ENCODE results near the gene NTNG2.

The NTNG2 gene

GRCh38 chr9:132157347-132158116 is 4.3 kb upstream of the NTNG2 start:
- H3K27ac Mint-ChIP-seq: no peak overlapping the region
- peaks cover 41% of the 10 kb centered on the region for H3K27me3 Mint-ChIP-seq
- H3K4me1 Mint-ChIP-seq (ENCODE audit: low read depth): peaks cover 6% of the 10 kb centered on the region
- H3K9me3 Mint-ChIP-seq: no peaks in the 10 kb centered on the region
- no peaks in the 10 kb centered on the region for H3K36me3 Mint-ChIP-seq (ENCODE audit: low read depth)
- DNase-seq: no peak
- no peak overlapping the region for H3K4me3 Mint-ChIP-seq

GRCh38 chr9:132160802-132161742 is 786 bp upstream of the NTNG2 start:
- Mint-ChIP-seq H3K36me3 (ENCODE audit: low read depth) (no peaks in the 10 kb centered on the region), H3K9me3 (no peaks in the 10 kb centered on the region), H3K27ac (peak overlapping the region; percentile 78), H3K4me3 (peak overlapping the region; percentile 82), H3K27me3 (peaks cover 44% of the 10 kb centered on the region), H3K4me1 (ENCODE audit: low read depth) (peaks cover 8% of the 10 kb centered on the region)
- peak; percentile 66 for DNase-seq

- Mint-ChIP-seq H3K36me3 (ENCODE audit: low read depth) (no peaks in the 10 kb centered on the region), H3K27me3 (peaks cover 62% of the 10 kb centered on the region), H3K27ac (no peak overlapping the region), H3K9me3 (no peaks in the 10 kb centered on the region), H3K4me1 (ENCODE audit: low read depth) (peaks cover 8% of the 10 kb centered on the region), H3K4me3 (peak overlapping the region; percentile 83)
- DNase-seq: peak; percentile 41
Observed at GRCh38 chr9:132162764-132163456, 1.1 kb downstream of the NTNG2 start.

GRCh38 chr9:132163457-132163875 is 1.6 kb downstream of the NTNG2 start:
- peaks cover 68% of the 10 kb centered on the region for H3K27me3 Mint-ChIP-seq
- H3K4me1 Mint-ChIP-seq (ENCODE audit: low read depth): peaks cover 7% of the 10 kb centered on the region
- no peaks in the 10 kb centered on the region for H3K36me3 Mint-ChIP-seq (ENCODE audit: low read depth)
- peak; percentile 35 for DNase-seq
- no peak overlapping the region for H3K27ac Mint-ChIP-seq
- H3K9me3 Mint-ChIP-seq: no peaks in the 10 kb centered on the region
- H3K4me3 Mint-ChIP-seq: peak overlapping the region; percentile 53

- DNase-seq: no peak
- peaks cover 67% of the 10 kb centered on the region for H3K27me3 Mint-ChIP-seq
- H3K27ac Mint-ChIP-seq: no peak overlapping the region
- H3K4me3 Mint-ChIP-seq: peak overlapping the region; percentile 53
- no peaks in the 10 kb centered on the region for H3K9me3 Mint-ChIP-seq
- H3K36me3 Mint-ChIP-seq (ENCODE audit: low read depth): no peaks in the 10 kb centered on the region
- peaks cover 6% of the 10 kb centered on the region for H3K4me1 Mint-ChIP-seq (ENCODE audit: low read depth)
Observed at GRCh38 chr9:132163876-132164603, 2.2 kb downstream of the NTNG2 start.

- no peaks in the 10 kb centered on the region for H3K36me3 Mint-ChIP-seq (ENCODE audit: low read depth)
- peaks cover 65% of the 10 kb centered on the region for H3K27me3 Mint-ChIP-seq
- H3K9me3 Mint-ChIP-seq: no peaks in the 10 kb centered on the region
- no peak overlapping the region for H3K4me3 Mint-ChIP-seq
- peaks cover 6% of the 10 kb centered on the region for H3K4me1 Mint-ChIP-seq (ENCODE audit: low read depth)
- H3K27ac Mint-ChIP-seq: no peak overlapping the region
- DNase-seq: no peak
Observed at GRCh38 chr9:132164604-132165362, 2.9 kb downstream of the NTNG2 start.

GRCh38 chr9:132166599-132166998 is 4.7 kb downstream of the NTNG2 start:
- Mint-ChIP-seq H3K4me3 (no peak overlapping the region), H3K27me3 (peaks cover 63% of the 10 kb centered on the region), H3K27ac (no peak overlapping the region), H3K4me1 (ENCODE audit: low read depth) (peaks cover 4% of the 10 kb centered on the region), H3K9me3 (no peaks in the 10 kb centered on the region), H3K36me3 (ENCODE audit: low read depth) (no peaks in the 10 kb centered on the region)
- DNase-seq: no peak

GRCh38 chr9:132167192-132167591 is 5.3 kb downstream of the NTNG2 start:
- H3K4me1 Mint-ChIP-seq (ENCODE audit: low read depth): peaks cover 4% of the 10 kb centered on the region
- H3K36me3 Mint-ChIP-seq (ENCODE audit: low read depth): no peaks in the 10 kb centered on the region
- no peak overlapping the region for H3K4me3 Mint-ChIP-seq
- no peak for DNase-seq
- peaks cover 62% of the 10 kb centered on the region for H3K27me3 Mint-ChIP-seq
- no peaks in the 10 kb centered on the region for H3K9me3 Mint-ChIP-seq
- H3K27ac Mint-ChIP-seq: no peak overlapping the region

- H3K27me3 Mint-ChIP-seq: peaks cover 57% of the 10 kb centered on the region
- no peaks in the 10 kb centered on the region for H3K36me3 Mint-ChIP-seq (ENCODE audit: low read depth)
- H3K4me3 Mint-ChIP-seq: no peak overlapping the region
- H3K9me3 Mint-ChIP-seq: no peaks in the 10 kb centered on the region
- no peak overlapping the region for H3K27ac Mint-ChIP-seq
- no peak for DNase-seq
- peaks cover 2% of the 10 kb centered on the region for H3K4me1 Mint-ChIP-seq (ENCODE audit: low read depth)
Observed at GRCh38 chr9:132168347-132168746, 6.5 kb downstream of the NTNG2 start.

GRCh38 chr9:132168851-132169250 is 7.0 kb downstream of the NTNG2 start:
- Mint-ChIP-seq H3K27ac (no peak overlapping the region), H3K27me3 (peaks cover 54% of the 10 kb centered on the region), H3K4me1 (ENCODE audit: low read depth) (peaks cover 2% of the 10 kb centered on the region), H3K9me3 (no peaks in the 10 kb centered on the region), H3K36me3 (ENCODE audit: low read depth) (no peaks in the 10 kb centered on the region), H3K4me3 (no peak overlapping the region)
- no peak for DNase-seq

- peak; percentile 74 for DNase-seq
- Mint-ChIP-seq H3K36me3 (ENCODE audit: low read depth) (no peaks in the 10 kb centered on the region), H3K4me1 (ENCODE audit: low read depth) (no peaks in the 10 kb centered on the region), H3K27me3 (peaks cover 44% of the 10 kb centered on the region), H3K9me3 (no peaks in the 10 kb centered on the region), H3K27ac (no peak overlapping the region), H3K4me3 (no peak overlapping the region)
Observed at GRCh38 chr9:132169672-132170392, 8.0 kb downstream of the NTNG2 start.

- no peaks in the 10 kb centered on the region for H3K9me3 Mint-ChIP-seq
- no peak overlapping the region for H3K4me3 Mint-ChIP-seq
- no peaks in the 10 kb centered on the region for H3K36me3 Mint-ChIP-seq (ENCODE audit: low read depth)
- H3K27ac Mint-ChIP-seq: no peak overlapping the region
- no peak for DNase-seq
- H3K4me1 Mint-ChIP-seq (ENCODE audit: low read depth): no peaks in the 10 kb centered on the region
- peaks cover 27% of the 10 kb centered on the region for H3K27me3 Mint-ChIP-seq
Observed at GRCh38 chr9:132171702-132172101, 9.8 kb downstream of the NTNG2 start.

- Mint-ChIP-seq H3K27ac (no peak overlapping the region), H3K27me3 (peaks cover 22% of the 10 kb centered on the region), H3K4me1 (ENCODE audit: low read depth) (no peaks in the 10 kb centered on the region), H3K9me3 (no peaks in the 10 kb centered on the region), H3K4me3 (no peak overlapping the region), H3K36me3 (ENCODE audit: low read depth) (no peaks in the 10 kb centered on the region)
- DNase-seq: no peak
Observed at GRCh38 chr9:132172185-132172584, 10.3 kb downstream of the NTNG2 start.

Measured in activated T-cell treated with anti-CD3 and anti-CD28 coated beads, Interleukin-2, amount 50 U/mL, for 24 hours (primary cell).